ENCODE data around the gene TMEM169. TPM values are rescaled to one million over a fixed set of nuclear protein-coding genes. Genes with fewer than 3 reads are reported as not detected.

The TMEM169 gene
- polyA plus RNA-seq, 1 donor from 2014 or later: 29.6 TPM

GRCh38 chr2:216109962-216110614, 28.4 kb downstream of the TMEM169 start:
- Histone ChIP-seq H3K9me3 (ENCODE audit: low read length) (no peaks in the 10 kb centered on the region), H3K36me3 (ENCODE audit: insufficient read depth, low read length) (peaks cover 3% of the 10 kb centered on the region), H3K27me3 (ENCODE audit: insufficient read depth, low read depth, low read length) (no peaks in the 10 kb centered on the region), H3K4me2 (ENCODE audit: low read length) (peak overlapping the region; percentile 53), H3K4me3 (ENCODE audit: low read length) (peak overlapping the region; percentile 87), H3F3A (ENCODE audit: insufficient read depth, low read length, poor library complexity, severe bottlenecking) (no peaks in the 10 kb centered on the region), H3K79me2 (replicated peaks; ENCODE audit: insufficient read depth, low read length) (peaks cover 33% of the 10 kb centered on the region), H3K9ac (ENCODE audit: low read length) (peak overlapping the region; percentile 98), H2AFZ (ENCODE audit: low read depth, low read length) (peak overlapping the region; percentile 65), H3K27ac (ENCODE audit: low read length) (peak overlapping the region; percentile 97), H3K9me2 (ENCODE audit: insufficient read depth, low read length) (no peaks in the 10 kb centered on the region), H4K20me1 (ENCODE audit: insufficient read depth) (no peaks in the 10 kb centered on the region)
- TF ChIP-seq RAD21 (conservative IDR thresholded peaks at IDR 0.05): peak; percentile 65
- no peak for TF ChIP-seq TAF1 (IDR thresholded peaks at IDR 0.05; ENCODE audit: low read depth)
- peak; percentile 60 for TF ChIP-seq SMC3 (conservative IDR thresholded peaks at IDR 0.05; ENCODE audit: poor library complexity)
- TF ChIP-seq POLR2AphosphoS5 (IDR thresholded peaks at IDR 0.05): no peak
- peak; percentile 78 for TF ChIP-seq CTCF (IDR thresholded peaks at IDR 0.05; ENCODE audit: poor library complexity, severe bottlenecking)
- TF ChIP-seq MXI1 (conservative IDR thresholded peaks at IDR 0.05; ENCODE audit: poor library complexity, severe bottlenecking): no peak
- no peak for TF ChIP-seq REST (IDR thresholded peaks at IDR 0.05; ENCODE audit: borderline replicate concordance)
- TF ChIP-seq EZH2 (IDR thresholded peaks at IDR 0.05; ENCODE audit: borderline replicate concordance, insufficient read depth, low read length, poor library complexity, severe bottlenecking): no peak
- no peak for TF ChIP-seq EP300 (conservative IDR thresholded peaks at IDR 0.05; ENCODE audit: poor library complexity, severe bottlenecking)

- Histone ChIP-seq H3K9ac (ENCODE audit: low read length) (peak overlapping the region; percentile 98), H2AFZ (ENCODE audit: low read depth, low read length) (no peak overlapping the region), H3K9me3 (ENCODE audit: low read length) (no peaks in the 10 kb centered on the region), H3F3A (ENCODE audit: insufficient read depth, low read length, poor library complexity, severe bottlenecking) (no peaks in the 10 kb centered on the region), H3K36me3 (ENCODE audit: insufficient read depth, low read length) (peaks cover 3% of the 10 kb centered on the region), H3K27me3 (ENCODE audit: insufficient read depth, low read depth, low read length) (no peaks in the 10 kb centered on the region), H4K20me1 (ENCODE audit: insufficient read depth) (no peaks in the 10 kb centered on the region), H3K9me2 (ENCODE audit: insufficient read depth, low read length) (no peaks in the 10 kb centered on the region), H3K4me2 (ENCODE audit: low read length) (peak overlapping the region; percentile 53), H3K4me3 (ENCODE audit: low read length) (peak overlapping the region; percentile 87), H3K27ac (ENCODE audit: low read length) (no peak overlapping the region), H3K79me2 (replicated peaks; ENCODE audit: insufficient read depth, low read length) (peaks cover 38% of the 10 kb centered on the region)
- TF ChIP-seq SMC3 (conservative IDR thresholded peaks at IDR 0.05; ENCODE audit: poor library complexity) (no peak), RAD21 (conservative IDR thresholded peaks at IDR 0.05) (no peak), CTCF (IDR thresholded peaks at IDR 0.05; ENCODE audit: poor library complexity, severe bottlenecking) (no peak), REST (IDR thresholded peaks at IDR 0.05; ENCODE audit: borderline replicate concordance) (no peak), EP300 (conservative IDR thresholded peaks at IDR 0.05; ENCODE audit: poor library complexity, severe bottlenecking) (no peak), EZH2 (IDR thresholded peaks at IDR 0.05; ENCODE audit: borderline replicate concordance, insufficient read depth, low read length, poor library complexity, severe bottlenecking) (no peak), TAF1 (IDR thresholded peaks at IDR 0.05; ENCODE audit: low read depth) (no peak), MXI1 (conservative IDR thresholded peaks at IDR 0.05; ENCODE audit: poor library complexity, severe bottlenecking) (no peak), POLR2AphosphoS5 (IDR thresholded peaks at IDR 0.05) (no peak)
These were observed 28.9 kb downstream of the TMEM169 start for GRCh38 chr2:216110620-216111019.

All from neural cell (in vitro differentiated cells).